SJSA1 (cell line): Measurements from ENCODE around the gene DMD. TPM values are rescaled to one million over a fixed set of nuclear protein-coding genes. Genes with fewer than 3 reads are reported as not detected.

Experiments used
- DNase-seq, 2 experiments: peaks; one replicate each; pipeline ENCODE4 v3.0.0-alpha.2; 2015 to 2020; ENCODE audit warnings: low spot score in 2 of 2, low read depth in 1 of 2
- H3K27ac ChIP-seq: fragments of 250-450 bp; sonication (Bioruptor Pico); 2 replicates; pipeline ENCODE4 v1.5.1; 2020; ENCODE audit warnings: mild to moderate bottlenecking, moderate library complexity
- H3K27me3 ChIP-seq: fragments of 250-450 bp; sonication (Bioruptor Pico); replicated peaks from 2 replicates; pipeline ENCODE4 v1.5.1; 2020; ENCODE audit warnings: mild to moderate bottlenecking, moderate library complexity
- H3K36me3 ChIP-seq: fragments of 250-450 bp; sonication (Bioruptor Pico); 2 replicates; pipeline ENCODE4 v1.5.1; 2020; ENCODE audit warnings: mild to moderate bottlenecking
- H3K4me1 ChIP-seq: fragments of 250-450 bp; sonication (Bioruptor Pico); replicated peaks from 2 replicates; pipeline ENCODE4 v1.6.1; 2021; ENCODE audit warnings: mild to moderate bottlenecking
- H3K4me3 ChIP-seq: fragments of 250-450 bp; sonication (Bioruptor Pico); 2 replicates; pipeline ENCODE4 v1.5.1; 2020; ENCODE audit warnings: mild to moderate bottlenecking
- H3K9me3 ChIP-seq: fragments of 250-450 bp; sonication (Bioruptor Pico); replicated peaks from 2 replicates; pipeline ENCODE4 v1.5.1; 2020; ENCODE audit warnings: mild to moderate bottlenecking
- total RNA-seq: library from RNA; depleted of rRNA; stranded (reverse); fragments of >200 nt; shearing (Covaris generic); gene quantifications from 2 replicates; pipeline ENCODE4 v1.2.3, GENCODE V29; 2014

Gene DMD
- total RNA-seq, 1 experiment from 2014 or later, result 6.8 TPM

DNA sequence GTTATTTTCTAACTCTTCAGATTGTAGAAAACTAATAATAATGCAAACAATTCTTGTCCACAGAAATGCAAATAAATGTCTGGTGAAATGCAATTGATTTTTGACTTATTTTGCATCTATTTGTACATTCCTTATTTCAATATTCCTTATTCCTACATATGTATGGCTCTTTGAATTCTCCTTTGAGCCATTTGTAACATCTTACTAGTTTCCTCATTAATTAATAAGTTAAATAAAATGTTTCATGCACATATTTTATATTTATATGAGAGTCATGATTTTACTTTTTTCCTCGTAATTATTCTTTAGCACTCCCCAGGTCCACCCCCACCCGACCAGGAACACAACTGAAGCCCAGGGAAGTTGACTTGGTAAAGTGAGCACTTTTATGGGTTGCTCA is 2136.8 kb downstream of the DMD start:
- Histone ChIP-seq H3K9me3 (no peaks in the 10 kb centered on the region), H3K4me3 (no peak overlapping the region), H3K4me1 (no peaks in the 10 kb centered on the region), H3K36me3 (no peaks in the 10 kb centered on the region), H3K27ac (no peak overlapping the region), H3K27me3 (no peaks in the 10 kb centered on the region)
- DNase-seq, result no peak

DNA sequence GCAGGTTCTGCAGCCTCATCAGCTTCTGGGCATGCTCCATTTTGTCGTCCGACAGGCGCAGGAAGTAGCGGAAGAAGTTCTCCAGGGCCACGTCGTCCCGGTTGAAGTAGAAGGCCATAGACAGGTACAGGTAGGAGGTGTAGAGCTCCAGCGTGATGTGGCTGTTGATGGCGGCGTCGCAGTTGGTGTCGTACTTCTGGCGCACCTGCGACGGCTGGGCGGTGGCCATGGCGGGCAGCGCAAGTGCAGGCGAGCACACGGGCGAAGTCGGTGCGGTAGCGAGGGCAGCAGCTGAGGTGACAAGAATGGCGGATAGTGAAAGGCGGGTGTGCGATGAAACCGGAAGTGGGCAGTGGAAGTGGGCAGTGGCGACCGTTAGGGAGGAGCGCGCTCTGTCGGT is 2139.6 kb downstream of the DMD start, which contains the start of gene FTHL17:
FTHL17 (minus strand) TSS at position 317 of the 400 bp plus-strand sequence; CDS start at position 229, 88 bp downstream.
- no peak for DNase-seq
- no peaks in the 10 kb centered on the region for H3K36me3 ChIP-seq
- H3K4me1 ChIP-seq, result no peaks in the 10 kb centered on the region
- H3K4me3 ChIP-seq, result no peak within 1 kb of the TSS
- no peaks in the 10 kb centered on the region for H3K9me3 ChIP-seq
- no peak within 1 kb of the TSS for H3K27ac ChIP-seq
- no peaks in the 10 kb centered on the region for H3K27me3 ChIP-seq

DNA sequence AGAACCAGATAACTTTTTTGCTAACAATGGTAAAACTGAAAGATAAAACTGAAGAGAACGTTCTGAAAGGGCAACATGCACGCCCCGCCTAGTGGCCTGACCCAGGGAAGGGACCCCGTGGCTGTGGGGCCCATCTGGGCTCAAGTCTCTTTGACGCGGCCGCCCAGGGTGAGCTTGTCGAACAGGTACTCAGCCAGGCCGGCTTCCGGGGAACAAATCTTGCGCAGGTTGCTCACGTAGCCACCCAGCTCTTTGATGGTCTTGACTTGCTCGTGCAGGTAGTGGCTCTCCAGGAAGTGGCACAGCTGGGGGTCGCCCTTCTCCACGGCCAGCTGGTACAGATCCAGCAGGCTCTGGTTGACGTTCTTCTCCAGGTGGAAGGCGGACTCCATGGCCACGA is 2140.1 kb downstream of the DMD start:
- Histone ChIP-seq H3K27ac (no peak overlapping the region), H3K27me3 (no peaks in the 10 kb centered on the region), H3K4me1 (no peaks in the 10 kb centered on the region)

DNA sequence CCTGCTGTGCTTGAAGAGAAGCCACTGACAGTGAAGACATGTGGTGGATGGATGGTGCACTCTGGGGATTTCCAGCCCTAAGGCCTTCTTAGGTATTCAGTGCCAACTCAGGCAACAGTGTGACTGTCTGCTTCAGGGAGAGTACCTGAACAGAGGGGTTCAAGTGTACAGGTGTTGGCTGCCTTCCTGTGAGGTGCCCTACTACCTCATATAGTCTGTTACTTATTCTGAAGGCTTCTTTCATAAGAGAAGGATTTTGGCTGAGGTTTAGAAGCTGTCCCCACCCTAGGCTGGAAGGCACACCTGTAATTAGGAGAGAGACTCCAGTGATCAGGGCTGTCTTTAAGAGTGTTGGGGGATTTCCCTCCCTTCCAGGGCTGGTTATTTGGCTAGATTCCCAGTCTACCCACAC is 2141.3 kb downstream of the DMD start:
- no peak for DNase-seq
- Histone ChIP-seq H3K36me3 (no peaks in the 10 kb centered on the region), H3K27me3 (no peaks in the 10 kb centered on the region), H3K9me3 (no peaks in the 10 kb centered on the region), H3K27ac (no peak overlapping the region), H3K4me3 (no peak overlapping the region), H3K4me1 (no peaks in the 10 kb centered on the region)

More for the DNA sequence above, 2140.1 kb downstream of the DMD start:
- no peak for DNase-seq
- no peak overlapping the region for H3K4me3 ChIP-seq
- H3K9me3 ChIP-seq, result no peaks in the 10 kb centered on the region
- H3K36me3 ChIP-seq, result no peaks in the 10 kb centered on the region
